ENCODE data around the gene SUPT3H. TPM values are rescaled to one million over a fixed set of nuclear protein-coding genes. Genes with fewer than 3 reads are reported as not detected.

The SUPT3H gene
- total RNA-seq, 1 experiment from 2014 or later = 3.6 TPM

- ChIA-PET CTCF (interaction anchor here (0.6 to 1.4 kb wide), 6 partner anchors 44 to 1087 kb away, joined by 3 to 7 read pairs (median 5); partner anchors contain the start of gene SUPT3H), POLR2A (ENCODE audit: unreplicated experiment) (interaction anchor here (1.0 kb wide), 1 partner anchor 44 kb away, joined by 3 read pairs; no protein-coding TSS in a partner anchor)
- Histone ChIP-seq H3K27ac (ENCODE audit: low read length) (peak overlapping the region; percentile 73), H2AFZ (ENCODE audit: low read length) (peak overlapping the region; percentile 87), H3K9me3 (ENCODE audit: low read length) (no peaks in the 10 kb centered on the region), H3K79me2 (ENCODE audit: low read length) (peaks cover 77% of the 10 kb centered on the region), H3K36me3 (ENCODE audit: low read depth, low read length) (no peaks in the 10 kb centered on the region), H3K4me2 (ENCODE audit: low read length) (peak overlapping the region; percentile 95), H3K27me3 (ENCODE audit: low read length) (no peaks in the 10 kb centered on the region), H3K9ac (ENCODE audit: low read length) (peak overlapping the region; percentile 91), H3F3A (ENCODE audit: low read length, unreplicated experiment) (no peaks in the 10 kb centered on the region), H3K4me1 (ENCODE audit: insufficient read depth, low read length) (peaks cover 33% of the 10 kb centered on the region), H4K20me1 (ENCODE audit: low read length) (no peaks in the 10 kb centered on the region), H3K4me3 (ENCODE audit: low read length) (peak overlapping the region; percentile 93), H3K9me2 (replicated peaks; ENCODE audit: low read length) (no peaks in the 10 kb centered on the region)
- intact Hi-C loops (cut with micrococcal nuclease) = loop anchor here (1.0 to 5.0 kb wide), 6 partner anchors 185 to 947 kb away; no protein-coding TSS in a partner anchor
- DNase-seq = peak; percentile 72
- no TSS peak for BruUV-seq (replicated peaks)
- TF ChIP-seq EZH2 (IDR thresholded peaks at IDR 0.05; ENCODE audit: low read length, unreplicated experiment) (no peak), CTCF (conservative IDR thresholded peaks at IDR 0.05; ENCODE audit: low read depth, low read length) (peak; percentile 37)
- ATAC-seq = peak; percentile 58
These were observed 44.2 kb upstream of the SUPT3H start for GRCh38 chr6:45421709-45422502.

DNA sequence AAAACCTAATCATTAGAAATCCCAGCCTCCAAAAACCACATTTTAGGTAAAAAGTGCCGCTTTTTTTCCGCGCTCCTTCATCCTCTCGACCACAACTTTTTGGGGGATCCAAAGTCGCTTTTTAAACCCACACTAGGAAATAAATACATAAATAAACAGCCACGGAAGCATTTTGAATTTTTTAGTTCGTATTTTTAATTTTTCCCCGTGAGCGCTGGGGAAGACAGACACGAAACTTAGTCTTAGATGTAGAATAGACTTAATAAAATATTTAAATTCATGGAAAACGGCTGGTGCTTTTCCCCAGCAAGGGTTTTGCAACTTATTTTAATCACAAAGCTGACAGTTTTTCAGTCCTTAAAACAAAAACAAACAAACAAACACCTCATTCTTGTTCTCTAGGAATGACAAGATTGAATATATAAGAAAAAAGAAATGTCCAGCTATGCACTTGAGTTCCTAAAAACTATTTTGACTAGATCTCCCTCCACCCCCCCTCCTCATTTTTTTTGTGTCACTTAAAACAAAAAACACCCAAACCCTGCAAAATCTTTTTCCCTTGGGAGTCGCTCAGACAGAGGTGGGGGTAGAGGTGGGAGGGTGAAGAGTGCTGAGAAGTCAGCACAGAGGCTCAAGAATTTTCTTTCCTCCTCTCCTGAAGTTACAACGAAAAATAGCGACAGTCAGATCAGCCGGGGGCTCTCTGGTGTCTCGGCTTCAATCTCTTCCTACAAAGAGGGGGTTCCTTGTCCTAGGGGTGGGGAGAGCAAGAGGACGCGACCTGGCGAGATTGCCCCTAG, 43.4 kb upstream of the SUPT3H start:
- Histone ChIP-seq H3F3A (ENCODE audit: low read length, unreplicated experiment) (no peaks in the 10 kb centered on the region), H3K36me3 (ENCODE audit: low read depth, low read length) (no peaks in the 10 kb centered on the region), H4K20me1 (ENCODE audit: low read length) (no peaks in the 10 kb centered on the region), H3K27me3 (ENCODE audit: low read length) (no peaks in the 10 kb centered on the region), H2AFZ (ENCODE audit: low read length) (peak overlapping the region; percentile 87), H3K4me2 (ENCODE audit: low read length) (peak overlapping the region; percentile 95), H3K79me2 (ENCODE audit: low read length) (peaks cover 69% of the 10 kb centered on the region), H3K4me3 (ENCODE audit: low read length) (peak overlapping the region; percentile 93), H3K27ac (ENCODE audit: low read length) (peak overlapping the region; percentile 73), H3K9me2 (replicated peaks; ENCODE audit: low read length) (no peaks in the 10 kb centered on the region), H3K4me1 (ENCODE audit: insufficient read depth, low read length) (peaks cover 41% of the 10 kb centered on the region), H3K9me3 (ENCODE audit: low read length) (no peaks in the 10 kb centered on the region), H3K9ac (ENCODE audit: low read length) (peak overlapping the region; percentile 91)
- intact Hi-C loops (cut with micrococcal nuclease) = loop anchor here (1.0 to 5.0 kb wide), 5 partner anchors 236 to 946 kb away; no protein-coding TSS in a partner anchor
- ChIA-PET CTCF (interaction anchor here (0.6 to 1.4 kb wide), 4 partner anchors 44 to 1087 kb away, joined by 3 to 8 read pairs (median 7); partner anchors contain the start of gene SUPT3H), POLR2A (ENCODE audit: unreplicated experiment) (interaction anchor here (0.9 to 1.0 kb wide), 2 partner anchors 43 to 293 kb away, joined by 3 to 4 read pairs; no protein-coding TSS in a partner anchor)
- no peak for DNase-seq
- BruUV-seq (replicated peaks) = TSS peak; percentile 57
- TF ChIP-seq CTCF (conservative IDR thresholded peaks at IDR 0.05; ENCODE audit: low read depth, low read length) (no peak), EZH2phosphoT487 (IDR thresholded peaks at IDR 0.05; ENCODE audit: borderline replicate concordance, low read length) (no peak), EZH2 (IDR thresholded peaks at IDR 0.05; ENCODE audit: low read length, unreplicated experiment) (no peak)
- ATAC-seq = peak; percentile 5

Data from PC-3 (cell line).